ENCODE data around the gene TSPAN15.

Gene TSPAN15

GRCh38 chr10:69538461-69538860 lies 87.2 kb downstream of the TSPAN15 start:
- Histone ChIP-seq H3F3A (ENCODE audit: low read depth) (no peaks in the 10 kb centered on the region), H3K9ac (ENCODE audit: low read depth, low read length, poor library complexity, severe bottlenecking) (no peak overlapping the region), H3K79me2 (ENCODE audit: insufficient read depth, low read length) (no peaks in the 10 kb centered on the region), H3K9me2 (replicated peaks; ENCODE audit: low read depth, low read length) (no peaks in the 10 kb centered on the region), H3K36me3 (ENCODE audit: insufficient read depth, low read length) (no peaks in the 10 kb centered on the region), H3K9me3 (ENCODE audit: insufficient read depth, low read depth, low read length) (peaks cover 5% of the 10 kb centered on the region; the same call in 1 of the 2 replicates), H3K4me3 (ENCODE audit: low read length, poor library complexity, severe bottlenecking) (no peak overlapping the region), H2AFZ (ENCODE audit: low read length) (no peak overlapping the region), H4K20me1 (ENCODE audit: insufficient read depth, low read length, poor library complexity, severe bottlenecking) (no peaks in the 10 kb centered on the region), H3K4me1 (ENCODE audit: insufficient read depth, low read length, poor library complexity, severe bottlenecking) (no peaks in the 10 kb centered on the region), H3K27me3 (ENCODE audit: insufficient read depth, low read length, poor library complexity, severe bottlenecking) (no peaks in the 10 kb centered on the region), H3K4me2 (ENCODE audit: low read depth, low read length, poor library complexity, severe bottlenecking) (no peak overlapping the region)
- TF ChIP-seq CTCF (conservative IDR thresholded peaks at IDR 0.05; ENCODE audit: low read length) (no peak), EZH2phosphoT487 (IDR thresholded peaks at IDR 0.05; ENCODE audit: borderline replicate concordance) (no peak)

- no peak overlapping the region for H3K4me2 ChIP-seq (ENCODE audit: low read depth, low read length, poor library complexity, severe bottlenecking)
- H3K9me3 ChIP-seq (ENCODE audit: insufficient read depth, low read depth, low read length), result peaks cover 5% of the 10 kb centered on the region; the same call in 1 of the 2 replicates
- H3K79me2 ChIP-seq (ENCODE audit: insufficient read depth, low read length), result no peaks in the 10 kb centered on the region
- H3K4me3 ChIP-seq (ENCODE audit: low read length, poor library complexity, severe bottlenecking), result no peak overlapping the region
- no peaks in the 10 kb centered on the region for H3F3A ChIP-seq (ENCODE audit: low read depth)
- TF ChIP-seq EZH2phosphoT487 (IDR thresholded peaks at IDR 0.05; ENCODE audit: borderline replicate concordance) (no peak), CTCF (conservative IDR thresholded peaks at IDR 0.05; ENCODE audit: low read length) (no peak)
- no peak overlapping the region for H2AFZ ChIP-seq (ENCODE audit: low read length)
- H3K9me2 ChIP-seq (replicated peaks; ENCODE audit: low read depth, low read length), result no peaks in the 10 kb centered on the region
- no peaks in the 10 kb centered on the region for H4K20me1 ChIP-seq (ENCODE audit: insufficient read depth, low read length, poor library complexity, severe bottlenecking)
- no peaks in the 10 kb centered on the region for H3K27me3 ChIP-seq (ENCODE audit: insufficient read depth, low read length, poor library complexity, severe bottlenecking)
- H3K36me3 ChIP-seq (ENCODE audit: insufficient read depth, low read length), result no peaks in the 10 kb centered on the region
- no peaks in the 10 kb centered on the region for H3K4me1 ChIP-seq (ENCODE audit: insufficient read depth, low read length, poor library complexity, severe bottlenecking)
- H3K9ac ChIP-seq (ENCODE audit: low read depth, low read length, poor library complexity, severe bottlenecking), result no peak overlapping the region
Observed at GRCh38 chr10:69541463-69541862, 90.2 kb downstream of the TSPAN15 start.

- no peak overlapping the region for H3K4me3 ChIP-seq (ENCODE audit: low read length, poor library complexity, severe bottlenecking)
- no peaks in the 10 kb centered on the region for H3K4me1 ChIP-seq (ENCODE audit: insufficient read depth, low read length, poor library complexity, severe bottlenecking)
- no peaks in the 10 kb centered on the region for H3F3A ChIP-seq (ENCODE audit: low read depth)
- H3K9me2 ChIP-seq (replicated peaks; ENCODE audit: low read depth, low read length), result no peaks in the 10 kb centered on the region
- no peak overlapping the region for H3K9ac ChIP-seq (ENCODE audit: low read depth, low read length, poor library complexity, severe bottlenecking)
- peaks cover 22% of the 10 kb centered on the region for H3K9me3 ChIP-seq (ENCODE audit: insufficient read depth, low read depth, low read length)
- no peaks in the 10 kb centered on the region for H3K36me3 ChIP-seq (ENCODE audit: insufficient read depth, low read length)
- H4K20me1 ChIP-seq (ENCODE audit: insufficient read depth, low read length, poor library complexity, severe bottlenecking), result no peaks in the 10 kb centered on the region
- TF ChIP-seq EZH2phosphoT487 (IDR thresholded peaks at IDR 0.05; ENCODE audit: borderline replicate concordance) (no peak), CTCF (conservative IDR thresholded peaks at IDR 0.05; ENCODE audit: low read length) (no peak)
- no peaks in the 10 kb centered on the region for H3K79me2 ChIP-seq (ENCODE audit: insufficient read depth, low read length)
- H2AFZ ChIP-seq (ENCODE audit: low read length), result no peak overlapping the region
- no peaks in the 10 kb centered on the region for H3K27me3 ChIP-seq (ENCODE audit: insufficient read depth, low read length, poor library complexity, severe bottlenecking)
- H3K4me2 ChIP-seq (ENCODE audit: low read depth, low read length, poor library complexity, severe bottlenecking), result no peak overlapping the region
Observed at GRCh38 chr10:69549959-69550358, 98.7 kb downstream of the TSPAN15 start.
